Measurements from ENCODE around the gene MUCL3. TPM values are rescaled to one million over a fixed set of nuclear protein-coding genes. Genes with fewer than 3 reads are reported as not detected.
"Not testable (repeated sequence)": the region's sequence is repeated elsewhere in the genome, so short reads cannot be mapped to it uniquely, and the experiment has no call there.

MUCL3 gene
- total and polyA plus RNA-seq, 8 donors: 0.87 to 346 (median 76.8) TPM

GRCh38 chr6:30917041-30917440, 23.7 kb upstream of the MUCL3 start:
- Histone ChIP-seq H3K4me3 (no peak overlapping the region), H3K36me3 (peaks cover 38 to 68% (median 63%) of the 10 kb centered on the region in 4 donors), H3K9me3 (no peaks in the 10 kb centered on the region), H3K27me3 (no peaks in the 10 kb centered on the region), H3K4me1 (peaks cover 25 to 40% (median 30%) of the 10 kb centered on the region in 4 donors), H3K27ac (no peak overlapping the region)
- WGBS, 5 donors: 81 to 92% (median 89%) methylated on average over 4 to 7 of the region's 7 CpGs
- intact Hi-C loops (cut with DNase I; ENCODE audit: low total_unique reads): no loop called here
- no peak for TF ChIP-seq EP300 (IDR thresholded peaks at IDR 0.05)
- TF ChIP-seq CTCF (IDR thresholded peaks at IDR 0.05): no peak
- no peak for TF ChIP-seq POLR2A (IDR thresholded peaks at IDR 0.05)
- TF ChIP-seq POLR2AphosphoS5 (IDR thresholded peaks at IDR 0.05): no peak
- DNase-seq: no peak

DNA sequence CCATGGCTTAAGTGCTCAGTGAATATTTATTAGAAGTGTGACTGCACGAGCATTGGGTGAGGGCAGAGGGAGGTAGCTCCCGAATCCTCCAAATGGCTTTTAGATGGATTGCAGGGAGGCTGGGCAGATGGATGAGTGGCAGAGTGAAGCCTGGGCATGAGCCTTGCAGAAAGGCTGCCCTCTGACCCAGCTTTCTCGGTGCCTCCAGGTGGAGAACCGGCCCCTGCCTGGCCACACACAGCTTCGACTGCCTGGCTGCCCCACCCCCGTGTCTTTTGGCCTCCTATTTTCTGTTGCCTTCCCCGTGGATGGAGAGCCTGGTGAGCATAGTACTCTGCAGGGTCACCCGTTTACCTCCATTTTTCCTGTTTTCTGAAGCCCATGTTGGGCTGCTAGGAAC, 23.3 kb upstream of the MUCL3 start:
- Histone ChIP-seq H3K9me3 (no peaks in the 10 kb centered on the region), H3K27ac (no peak overlapping the region), H3K36me3 (peaks cover 40 to 68% (median 63%) of the 10 kb centered on the region in 4 donors), H3K27me3 (no peaks in the 10 kb centered on the region), H3K4me1 (peaks cover 25 to 40% (median 30%) of the 10 kb centered on the region in 4 donors), H3K4me3 (no peak overlapping the region)
- WGBS, 5 donors: 67 to 84% (median 77%) methylated on average over 8 of the region's 8 CpGs
- DNase-seq: no peak
- TF ChIP-seq POLR2A (IDR thresholded peaks at IDR 0.05) (no peak), POLR2AphosphoS5 (IDR thresholded peaks at IDR 0.05) (no peak), CTCF (IDR thresholded peaks at IDR 0.05) (no peak), EP300 (IDR thresholded peaks at IDR 0.05) (no peak)
- intact Hi-C loops (cut with DNase I; ENCODE audit: low total_unique reads): no loop called here

- H3K9me3 ChIP-seq: no peaks in the 10 kb centered on the region
- H3K36me3 ChIP-seq: peaks cover 52 to 73% (median 72%) of the 10 kb centered on the region in 4 donors
- H3K27me3 ChIP-seq: no peaks in the 10 kb centered on the region
- WGBS, 5 donors: 87 to 97% (median 96%) methylated on average over 8 of the region's 8 CpGs
- H3K27ac ChIP-seq: no peak overlapping the region
- TF ChIP-seq EP300 (IDR thresholded peaks at IDR 0.05) (no peak), CTCF (IDR thresholded peaks at IDR 0.05) (no peak), POLR2AphosphoS5 (IDR thresholded peaks at IDR 0.05) (no peak), POLR2A (IDR thresholded peaks at IDR 0.05) (no peak)
- DNase-seq: no peak
- intact Hi-C loops (cut with DNase I; ENCODE audit: low total_unique reads): no loop called here
- H3K4me1 ChIP-seq: peaks cover 18 to 33% (median 22%) of the 10 kb centered on the region in 4 donors
- no peak overlapping the region for H3K4me3 ChIP-seq
Observed at GRCh38 chr6:30918670-30919069, 22.1 kb upstream of the MUCL3 start.

DNA sequence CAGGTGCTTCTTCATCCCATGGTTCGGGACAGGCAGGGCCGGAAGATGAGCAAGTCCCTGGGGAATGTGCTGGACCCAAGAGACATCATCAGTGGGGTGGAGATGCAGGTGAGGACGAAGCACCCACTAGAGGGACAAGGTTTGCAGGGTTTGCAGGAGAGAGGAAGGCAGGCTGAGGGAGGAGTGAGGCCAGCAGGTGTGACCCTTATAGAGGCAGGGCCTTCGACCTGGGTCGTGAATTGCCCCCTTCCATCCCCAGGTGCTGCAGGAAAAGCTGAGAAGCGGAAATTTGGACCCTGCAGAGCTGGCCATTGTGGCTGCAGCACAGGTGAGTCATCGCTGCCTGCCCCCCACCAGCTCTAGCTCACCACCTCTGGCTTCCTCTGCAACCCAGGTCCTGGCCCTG, 18.3 kb upstream of the MUCL3 start:
- no peak for TF ChIP-seq POLR2A (IDR thresholded peaks at IDR 0.05)
- no peak for TF ChIP-seq EP300 (IDR thresholded peaks at IDR 0.05)
- no peak for TF ChIP-seq CTCF (IDR thresholded peaks at IDR 0.05)
- TF ChIP-seq POLR2AphosphoS5 (IDR thresholded peaks at IDR 0.05): no peak
- WGBS, 5 donors: 88 to 97% (median 90%) methylated on average over 6 to 7 of the region's 7 CpGs
- Histone ChIP-seq H3K27ac (no peak overlapping the region), H3K36me3 (peaks cover 72 to 100% (median 97%) of the 10 kb centered on the region in 4 donors), H3K27me3 (no peaks in the 10 kb centered on the region), H3K4me3 (no peak overlapping the region), H3K9me3 (no peaks in the 10 kb centered on the region), H3K4me1 (peaks cover 0 to 12% (median 0%) of the 10 kb centered on the region in 4 donors)
- no peak for DNase-seq
- intact Hi-C loops (cut with DNase I; ENCODE audit: low total_unique reads): loop anchor here (5.0 kb wide), 1 partner anchor 155 kb away; no protein-coding TSS in a partner anchor

GRCh38 chr6:30924040-30924627, 16.6 kb upstream of the MUCL3 start:
- DNase-seq, H3K27me3 ChIP-seq, H3K27ac ChIP-seq, H3K9me3 ChIP-seq, H3K4me3 ChIP-seq: not testable (repeated sequence)
- intact Hi-C loops (cut with DNase I; ENCODE audit: low total_unique reads): loop anchor here (5.0 kb wide), 1 partner anchor 153 kb away; no protein-coding TSS in a partner anchor
- Histone ChIP-seq H3K36me3 (peaks cover 61 to 92% (median 80%) of the 10 kb centered on the region in 4 donors), H3K4me1 (peaks cover 0 to 12% (median 0%) of the 10 kb centered on the region in 4 donors)
- 81 to 100% (median 86%) methylated on average over 1 to 9 of the region's 9 CpGs for WGBS, 5 donors
